HG03521 (cell line): Measurements from ENCODE around the gene NAALADL2.
"Not testable (repeated sequence)": the region's sequence is repeated elsewhere in the genome, so short reads cannot be mapped to it uniquely, and the experiment has no call there.

Source experiments
- ATAC-seq: cut with Tn5 transposase; IDR thresholded peaks from one replicate; pipeline ENCODE4 v1.9.1; 2021; ENCODE audit warnings: mild to moderate bottlenecking, moderate library complexity; ENCODE audit not compliant: unreplicated experiment

The NAALADL2 gene

DNA sequence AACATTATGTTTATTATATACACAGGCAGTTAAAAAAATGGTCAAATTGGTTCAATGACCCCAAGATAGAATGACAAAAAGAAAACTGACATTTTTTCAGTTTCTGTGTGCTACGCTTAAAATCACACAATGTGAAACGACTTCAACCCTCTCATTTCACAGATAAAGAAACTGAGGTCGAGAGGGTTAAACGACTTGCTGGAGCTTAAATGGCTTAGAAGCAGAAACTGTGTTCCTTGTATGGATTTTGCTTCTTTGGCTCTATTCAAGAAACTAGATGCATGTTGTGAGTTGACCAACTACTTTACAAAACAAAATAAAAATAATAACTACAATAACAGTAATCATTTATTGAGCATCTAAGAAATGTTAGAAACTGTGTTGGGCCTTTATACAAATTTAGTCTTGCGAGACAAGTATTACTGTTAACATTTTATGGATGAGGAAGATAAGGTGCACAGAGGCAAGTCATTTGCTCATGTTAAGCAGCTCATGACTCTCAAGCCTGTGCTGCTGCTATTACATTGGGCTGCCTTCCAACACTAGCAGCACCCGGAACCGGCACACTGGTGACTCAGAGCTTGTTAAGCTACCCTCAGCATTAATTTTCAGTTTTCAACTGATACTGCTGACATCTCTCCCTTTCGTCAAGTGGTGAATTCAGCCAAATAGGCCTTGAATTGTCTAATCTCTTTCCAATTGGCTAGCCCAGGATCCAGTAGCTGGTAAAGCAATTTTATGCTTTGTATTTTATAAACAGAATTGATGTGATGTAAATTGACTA, 487.6 kb downstream of the NAALADL2 start:
- ATAC-seq, result no peak

- ATAC-seq, result no peak
These were observed 490.0 kb downstream of the NAALADL2 start for GRCh38 chr3:175349168-175349567.

DNA sequence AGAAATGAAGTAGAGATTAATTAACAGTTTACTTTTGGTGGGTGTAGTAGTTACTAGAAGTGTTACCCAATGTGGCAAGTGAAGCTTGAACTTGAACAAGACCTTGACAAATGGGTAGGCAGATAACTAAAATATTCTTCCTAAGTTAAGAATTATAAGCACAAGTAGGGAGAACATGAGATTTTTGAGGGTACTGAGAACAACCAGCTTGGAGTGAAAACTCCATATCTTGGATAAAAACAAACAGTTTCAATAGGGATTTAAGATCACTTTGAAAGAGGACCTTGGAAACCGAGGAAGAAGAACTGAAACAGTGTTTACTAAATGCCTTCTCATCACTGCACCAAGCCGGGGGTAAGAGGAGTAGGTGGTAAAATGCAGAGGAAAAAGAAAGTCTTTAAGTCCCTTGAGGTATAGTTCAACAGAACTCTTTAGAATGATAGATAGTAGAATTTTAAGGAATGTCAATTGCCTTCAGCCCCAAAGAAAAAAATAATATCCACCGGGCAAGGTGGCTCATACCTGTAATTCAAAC, 496.7 kb downstream of the NAALADL2 start:
- ATAC-seq, result no peak

- no peak for ATAC-seq
These were observed 497.8 kb downstream of the NAALADL2 start for GRCh38 chr3:175356899-175357324.

DNA sequence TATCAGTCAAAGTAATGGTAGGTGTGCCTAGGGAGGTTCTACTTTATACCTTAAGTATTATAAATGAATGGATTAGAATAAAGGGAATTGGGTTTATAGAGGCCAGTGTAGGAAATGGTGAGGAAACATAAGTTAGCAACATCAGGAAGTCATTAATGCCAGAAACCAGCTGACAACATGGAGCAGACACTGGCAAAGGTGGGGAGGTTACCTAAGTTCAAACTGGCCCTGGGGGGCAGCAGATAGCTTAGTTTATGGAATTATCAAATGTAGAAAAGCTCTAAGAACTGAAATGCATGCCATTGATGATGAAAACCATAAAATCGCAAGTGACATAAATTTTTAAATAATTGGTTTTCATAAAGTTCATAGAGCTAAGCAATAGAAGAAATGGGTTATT, 498.6 kb downstream of the NAALADL2 start:
- no peak for ATAC-seq

DNA sequence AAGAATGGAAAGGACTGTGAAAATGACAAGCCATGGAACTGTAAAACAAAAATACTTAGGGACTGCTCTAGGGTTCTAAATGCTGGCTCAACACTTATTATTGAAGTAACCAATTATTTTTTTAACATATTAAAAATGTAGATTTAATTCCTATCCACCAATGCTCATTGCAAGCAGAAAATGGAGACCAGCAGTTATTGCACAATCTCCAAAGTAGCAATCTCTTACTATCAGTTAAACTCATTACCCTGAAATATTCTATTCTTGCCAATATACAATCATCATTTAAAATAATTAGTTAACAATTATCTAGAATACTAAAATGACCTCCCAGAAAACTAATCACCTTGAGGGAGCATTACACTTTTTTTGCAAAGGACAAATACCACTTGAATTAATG, 499.8 kb downstream of the NAALADL2 start:
- ATAC-seq, result no peak

DNA sequence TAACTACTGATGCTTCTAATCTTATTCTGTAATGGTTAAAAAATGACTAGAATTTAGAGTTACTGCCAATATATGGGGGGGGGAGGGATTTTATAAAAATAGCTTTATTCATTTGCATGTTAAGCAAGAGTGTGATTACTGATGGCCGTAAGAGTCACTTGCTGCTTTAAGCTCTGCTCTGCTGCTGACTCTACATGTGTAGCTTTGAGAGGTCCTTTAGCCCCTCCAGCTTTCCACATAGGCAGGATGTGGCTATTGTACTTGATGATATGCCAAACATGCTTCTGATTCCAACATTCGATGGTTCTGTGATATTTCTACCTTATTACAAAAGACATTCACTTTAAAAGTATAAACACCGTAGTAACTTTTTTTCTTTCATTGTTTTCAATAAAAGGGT, 511.3 kb downstream of the NAALADL2 start:
- not testable (repeated sequence) for ATAC-seq

- not testable (repeated sequence) for ATAC-seq
These were observed 512.1 kb downstream of the NAALADL2 start for GRCh38 chr3:175371187-175371586.

DNA sequence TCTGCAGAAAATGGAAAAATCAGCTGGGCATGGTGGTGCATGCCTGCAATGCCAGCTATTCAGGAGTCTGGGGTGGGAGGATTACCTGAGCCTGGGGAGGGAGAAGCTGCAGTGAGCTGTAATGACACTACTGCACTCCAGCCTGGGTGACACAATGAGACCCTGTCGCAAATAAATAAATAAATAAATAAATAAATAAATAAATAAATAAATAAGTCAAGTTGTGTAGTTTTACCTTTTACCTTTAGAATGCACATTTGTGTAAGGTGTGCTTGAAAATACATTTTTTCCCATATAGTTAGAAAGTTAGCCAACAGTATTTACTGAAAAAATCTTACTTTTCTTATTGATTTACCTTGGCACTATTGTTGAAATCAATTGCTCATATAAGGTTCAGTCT, 515.6 kb downstream of the NAALADL2 start:
- no peak for ATAC-seq

GRCh38 chr3:175378348-175378747, 519.2 kb downstream of the NAALADL2 start:
- ATAC-seq, result peak; percentile 73

- ATAC-seq, result no peak
These were observed 522.6 kb downstream of the NAALADL2 start for GRCh38 chr3:175381685-175382084.

DNA sequence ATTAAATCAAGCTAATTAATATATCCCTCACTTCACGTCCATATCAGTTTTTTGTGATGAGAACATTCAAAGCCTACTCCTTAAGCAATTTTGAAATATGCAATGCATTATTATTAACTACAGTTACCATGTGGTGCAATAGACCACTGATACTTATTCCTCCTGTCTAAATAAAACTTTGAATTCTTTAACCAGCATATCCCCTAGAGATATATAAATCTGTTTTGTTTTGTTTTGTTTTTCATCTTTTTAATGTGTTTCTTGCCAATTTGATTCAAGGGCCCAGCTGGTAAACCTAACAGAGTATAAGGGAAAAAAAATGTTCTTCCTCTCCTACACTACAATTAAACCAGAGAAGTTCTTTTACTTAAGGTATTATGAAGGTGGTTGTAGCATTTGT, 524.2 kb downstream of the NAALADL2 start:
- ATAC-seq, result no peak

GRCh38 chr3:175383813-175384212, 524.7 kb downstream of the NAALADL2 start:
- ATAC-seq, result no peak

DNA sequence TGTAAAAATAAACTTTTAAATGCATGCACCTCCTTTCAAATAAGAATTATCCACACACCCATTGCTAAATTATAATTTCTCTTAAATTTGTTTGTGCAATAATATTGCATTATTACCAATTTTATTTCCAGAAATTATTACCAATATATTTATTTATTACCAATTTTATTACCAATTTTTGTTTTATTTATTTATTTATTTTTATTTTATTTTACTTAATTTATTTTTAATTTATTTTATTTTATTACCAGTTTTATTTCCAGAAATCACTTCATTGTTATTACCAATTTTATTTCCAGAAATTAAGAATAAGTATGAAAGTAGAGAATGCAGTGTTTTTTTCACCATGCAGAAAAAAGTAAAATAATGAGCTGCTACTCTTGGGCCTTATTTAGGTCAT, 525.4 kb downstream of the NAALADL2 start:
- no peak for ATAC-seq

- ATAC-seq, result no peak
These were observed 527.5 kb downstream of the NAALADL2 start for GRCh38 chr3:175386630-175387029.

DNA sequence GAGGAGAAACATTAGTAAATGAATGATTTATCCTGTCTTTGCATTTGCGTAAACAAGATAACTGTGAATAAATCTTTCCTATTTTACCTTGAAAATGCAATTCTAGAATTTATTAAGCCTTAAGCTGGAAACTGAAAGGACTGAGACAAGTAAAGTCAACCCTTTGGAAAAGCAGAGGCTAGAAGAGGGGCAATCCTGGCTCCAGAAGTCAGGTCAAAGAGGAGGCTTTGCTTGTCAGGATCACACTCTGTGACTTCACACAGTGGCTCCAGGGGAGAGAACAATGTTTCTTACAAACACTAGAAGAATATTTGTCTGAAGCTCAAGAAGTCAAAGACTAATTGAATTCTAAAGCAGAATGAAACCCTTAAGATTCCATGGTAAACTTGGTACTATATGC, 530.4 kb downstream of the NAALADL2 start:
- ATAC-seq, result no peak

DNA sequence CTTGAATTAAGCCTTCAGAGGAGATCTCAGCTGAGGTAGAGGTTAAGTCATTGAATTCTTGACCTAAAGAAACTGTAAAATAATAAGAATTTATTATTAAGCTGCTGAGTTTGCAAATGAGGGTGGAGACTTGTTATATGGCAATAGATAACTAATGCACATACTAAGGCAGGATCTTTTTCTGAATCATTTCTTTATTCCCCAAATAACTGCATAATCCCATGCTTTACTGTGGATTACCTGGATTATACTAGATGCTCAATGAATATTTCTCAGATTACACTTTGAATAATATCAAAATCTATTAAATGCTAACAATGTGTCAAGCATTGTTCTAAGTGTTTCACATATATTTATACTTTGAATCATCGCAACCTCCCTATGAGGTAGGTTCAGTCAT, 532.5 kb downstream of the NAALADL2 start:
- no peak for ATAC-seq

DNA sequence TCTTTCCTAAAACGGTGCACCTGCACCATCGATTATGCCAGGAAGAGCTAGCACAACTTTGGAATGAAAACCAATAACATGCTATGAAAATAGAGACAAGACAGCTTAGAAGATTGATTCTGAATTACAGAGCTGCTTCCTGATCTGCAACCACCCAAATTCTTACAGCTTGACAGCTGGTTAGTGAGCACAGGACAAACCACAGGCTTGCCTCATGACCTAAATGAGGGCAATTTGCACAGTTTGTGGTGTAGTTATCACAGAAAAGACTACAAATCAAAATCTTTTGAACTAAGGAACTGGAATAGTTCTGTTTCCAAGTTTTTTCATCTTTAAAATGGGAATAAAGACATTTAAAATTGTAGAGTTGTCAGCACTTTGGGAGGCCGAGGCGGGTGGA, 533.5 kb downstream of the NAALADL2 start:
- ATAC-seq, result no peak

- ATAC-seq, result no peak
These were observed 538.2 kb downstream of the NAALADL2 start for GRCh38 chr3:175397372-175397771.

DNA sequence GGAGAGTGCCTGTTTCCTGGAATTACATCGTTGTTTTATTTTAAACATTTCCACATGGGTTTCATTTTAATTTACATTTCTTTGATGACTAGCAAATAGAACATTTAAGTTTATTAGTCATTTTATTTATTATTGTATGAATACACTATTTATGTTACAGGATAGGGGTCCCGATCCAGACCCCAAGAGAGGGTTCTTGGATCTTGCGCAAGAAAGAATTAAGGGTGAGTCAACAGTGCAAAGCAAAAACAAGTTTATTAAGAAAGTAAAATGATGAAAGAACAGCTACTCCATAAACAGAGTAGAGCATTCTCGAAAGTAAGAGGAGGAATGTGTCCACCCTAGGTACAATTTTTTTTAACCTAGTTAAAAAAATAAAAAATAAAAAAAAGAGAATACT, 539.5 kb downstream of the NAALADL2 start:
- no peak for ATAC-seq

DNA sequence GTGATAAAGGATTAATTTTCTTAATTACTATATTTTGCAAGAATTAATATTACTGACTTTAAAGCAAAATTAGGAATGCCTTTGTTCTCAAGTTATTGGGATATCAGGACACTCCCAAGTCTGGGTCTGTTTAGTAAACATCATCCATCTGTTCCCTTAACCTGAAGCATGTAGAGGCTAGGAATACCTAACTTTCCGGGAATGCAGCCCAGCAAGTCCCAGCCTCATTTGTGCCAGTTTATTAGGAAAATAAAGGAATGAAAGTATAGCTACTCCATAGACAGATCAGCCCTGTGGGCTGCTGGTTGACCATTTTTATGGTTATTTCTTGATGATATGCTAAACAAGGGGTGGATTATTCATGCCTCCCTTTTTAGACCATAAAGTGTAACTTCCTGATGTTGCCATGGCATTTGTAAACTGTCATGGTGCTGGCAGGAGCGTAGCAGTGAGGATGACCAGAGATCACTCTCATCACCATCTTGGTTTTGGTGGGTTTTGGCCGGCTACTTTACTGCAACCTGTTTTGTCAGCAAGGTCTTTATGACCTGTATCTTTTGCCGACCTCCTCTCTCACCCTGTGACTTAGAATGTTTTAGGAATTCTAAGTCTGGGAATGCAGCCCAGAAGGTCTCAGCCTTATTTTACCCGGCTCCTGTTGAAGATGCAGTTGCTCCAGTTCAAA, 540.2 kb downstream of the NAALADL2 start:
- no peak for ATAC-seq

DNA sequence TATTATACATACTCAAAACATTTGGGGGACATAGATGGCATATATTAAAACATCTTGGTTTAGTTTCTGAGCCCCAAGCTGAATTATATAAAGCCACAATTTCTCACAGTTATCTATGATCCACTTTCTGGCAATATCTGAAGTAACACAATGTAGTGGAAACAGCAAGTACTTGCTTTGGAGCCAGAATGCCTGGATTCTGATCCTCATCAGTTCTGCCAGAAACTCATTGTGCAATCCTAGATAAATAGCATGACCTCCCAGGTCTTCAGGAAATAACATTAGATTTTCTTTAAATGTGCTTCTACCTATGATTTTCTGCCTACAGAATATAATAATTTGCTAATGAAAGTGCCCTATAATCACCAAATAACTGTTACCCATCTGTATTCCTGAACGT, 544.9 kb downstream of the NAALADL2 start:
- no peak for ATAC-seq
